H9 (cell line): ENCODE measurements around the gene DHRS9. TPM values are rescaled to one million over a fixed set of nuclear protein-coding genes. Genes with fewer than 3 reads are reported as not detected.

ENCODE experiments used
- DNase-seq: peaks from one replicate; pipeline ENCODE4 v3.0.0-alpha.2; 2017
- H2AFZ ChIP-seq: one replicate; pipeline ENCODE4 v1.6.1; 2013; ENCODE audit warnings: mild to moderate bottlenecking, low read length, control low read depth, moderate library complexity
- H2AK5ac ChIP-seq: 2 replicates; pipeline ENCODE4 v1.6.1; 2013; ENCODE audit warnings: low read length, control low read depth, mixed read lengths; ENCODE audit not compliant: insufficient read length
- H2BK120ac ChIP-seq: one replicate; pipeline ENCODE4 v1.6.1; 2013; ENCODE audit warnings: low read depth, mild to moderate bottlenecking, low read length, control low read depth, inconsistent platforms; ENCODE audit not compliant: poor library complexity, severe bottlenecking
- H2BK12ac ChIP-seq: 2 replicates; pipeline ENCODE4 v1.6.1; 2013; ENCODE audit warnings: low read length, control low read depth, mixed read lengths, low read depth; ENCODE audit not compliant: insufficient read length
- H2BK15ac ChIP-seq: 2 replicates; pipeline ENCODE4 v1.6.1; 2013; ENCODE audit warnings: low read depth, low read length, control low read depth
- H2BK20ac ChIP-seq: one replicate; pipeline ENCODE4 v1.6.1; 2013; ENCODE audit warnings: low read depth, mild to moderate bottlenecking, low read length, control low read depth, inconsistent platforms; ENCODE audit not compliant: poor library complexity, severe bottlenecking
- H2BK5ac ChIP-seq: 2 replicates; pipeline ENCODE4 v1.6.1; 2013; ENCODE audit warnings: low read length, control low read depth, mixed read lengths; ENCODE audit not compliant: insufficient read length
- H3K14ac ChIP-seq: 2 replicates; pipeline ENCODE4 v1.6.1; 2013; ENCODE audit warnings: low read length, control low read depth; ENCODE audit not compliant: insufficient read depth
- H3K18ac ChIP-seq: 2 replicates; pipeline ENCODE4 v1.6.1; 2013; ENCODE audit warnings: low read depth, mild to moderate bottlenecking, mixed read lengths, low read length, control low read depth; ENCODE audit not compliant: insufficient read length
- H3K23ac ChIP-seq: 2 replicates; pipeline ENCODE4 v1.6.1; 2013; ENCODE audit warnings: low read length, control low read depth, mixed read lengths, low read depth; ENCODE audit not compliant: insufficient read length
- H3K23me2 ChIP-seq: 2 replicates; pipeline ENCODE4 v1.6.1; 2013; ENCODE audit warnings: low read depth, mild to moderate bottlenecking, mixed read lengths, low read length, control low read depth; ENCODE audit not compliant: insufficient read length, poor library complexity, severe bottlenecking
- H3K27ac ChIP-seq: 2 replicates; pipeline ENCODE4 v1.5.1; 2013; ENCODE audit warnings: low read length, control low read depth, mixed read lengths, low read depth; ENCODE audit not compliant: insufficient read length
- H3K27me3 ChIP-seq: 2 replicates; pipeline ENCODE4 v1.6.1; 2013; ENCODE audit warnings: low read length, control low read depth, inconsistent platforms; ENCODE audit not compliant: insufficient read depth
- H3K4ac ChIP-seq: 2 replicates; pipeline ENCODE4 v1.6.1; 2013; ENCODE audit warnings: low read depth, mild to moderate bottlenecking, control low read depth, inconsistent platforms, low read length, moderate library complexity
- H3K4me1 ChIP-seq: 2 replicates; pipeline ENCODE4 v1.6.1; 2013; ENCODE audit warnings: low read length, control low read depth, inconsistent platforms; ENCODE audit not compliant: insufficient read depth
- H3K4me2 ChIP-seq: 2 replicates; pipeline ENCODE4 v1.6.1; 2013; ENCODE audit warnings: low read length, control low read depth, mixed read lengths; ENCODE audit not compliant: insufficient read length, insufficient read depth
- H3K56ac ChIP-seq: 2 replicates; pipeline ENCODE4 v1.6.1; 2013; ENCODE audit warnings: low read depth, mild to moderate bottlenecking, mixed read lengths, low read length, control low read depth; ENCODE audit not compliant: insufficient read length
- H3K79me1 ChIP-seq: 2 replicates; pipeline ENCODE4 v1.6.1; 2013; ENCODE audit warnings: low read depth, mild to moderate bottlenecking, moderate library complexity, low read length, control low read depth, inconsistent platforms; ENCODE audit not compliant: insufficient read depth, poor library complexity, severe bottlenecking
- H3K79me2 ChIP-seq: 2 replicates; pipeline ENCODE4 v1.6.1; 2013; ENCODE audit warnings: low read length, control low read depth, inconsistent platforms; ENCODE audit not compliant: insufficient read depth
- H3K9ac ChIP-seq: 2 replicates; pipeline ENCODE4 v1.6.1; 2013; ENCODE audit warnings: low read length, control low read depth, mixed read lengths; ENCODE audit not compliant: insufficient read length; ENCODE audit errors: extremely low read depth
- H3K9me3 ChIP-seq: one replicate; pipeline ENCODE4 v1.6.1; 2013; ENCODE audit warnings: low read depth, low read length, inconsistent platforms; ENCODE audit not compliant: control insufficient read depth
- H3T11ph ChIP-seq: one replicate; pipeline ENCODE4 v1.6.1; 2013; ENCODE audit warnings: mild to moderate bottlenecking, low read length, control low read depth, inconsistent platforms
- H4K20me1 ChIP-seq: one replicate; pipeline ENCODE4 v1.6.1; 2013; ENCODE audit not compliant: control insufficient read depth, insufficient read length, insufficient read depth
- H4K5ac ChIP-seq: 2 replicates; pipeline ENCODE4 v1.6.1; 2013; ENCODE audit warnings: low read depth, mild to moderate bottlenecking, mixed read lengths, low read length, control low read depth; ENCODE audit not compliant: insufficient read length
- H4K8ac ChIP-seq: replicated peaks from 2 replicates; pipeline ENCODE4 v1.6.1; 2013; ENCODE audit warnings: low read length, control low read depth, mixed read lengths, low read depth; ENCODE audit not compliant: insufficient read length
- H4K91ac ChIP-seq: 2 replicates; pipeline ENCODE4 v1.6.1; 2013; ENCODE audit warnings: low read depth, mild to moderate bottlenecking, moderate library complexity, mixed read lengths, low read length, control low read depth; ENCODE audit not compliant: insufficient read length
- H3K27ac Mint-ChIP-seq, 3 experiments: 2 replicates in 2 of 3; 3 replicates in 1 of 3; pipeline ENCODE4 v1.8.0; 2020 to 2021; ENCODE audit warnings: mixed read lengths in 3 of 3, mild to moderate bottlenecking in 1 of 3, moderate library complexity in 1 of 3
- H3K27me3 Mint-ChIP-seq: 2 replicates; pipeline ENCODE4 v1.8.0; 2021; ENCODE audit warnings: low read depth, mild to moderate bottlenecking, moderate library complexity, mixed read lengths
- H3K36me3 Mint-ChIP-seq, 3 experiments: 2 replicates in 2 of 3; 3 replicates in 1 of 3; pipeline ENCODE4 v1.8.0; 2020 to 2021; ENCODE audit warnings: low read depth in 3 of 3, mixed read lengths in 3 of 3; ENCODE audit not compliant: insufficient read depth in 1 of 3
- H3K4me1 Mint-ChIP-seq, 2 experiments: 2 replicates each; pipeline ENCODE4 v1.8.0; 2020; ENCODE audit warnings: mixed read lengths in 2 of 2
- H3K4me3 Mint-ChIP-seq, 2 experiments: 2 replicates in 1 of 2; 3 replicates in 1 of 2; pipeline ENCODE4 v1.8.0; 2020 to 2021; ENCODE audit warnings: mild to moderate bottlenecking in 2 of 2, mixed read lengths in 2 of 2, moderate library complexity in 1 of 2
- H3K9me3 Mint-ChIP-seq, 2 experiments: 2 replicates in 1 of 2; 3 replicates in 1 of 2; pipeline ENCODE4 v1.8.0; 2020; ENCODE audit warnings: mild to moderate bottlenecking in 2 of 2, mixed read lengths in 2 of 2, moderate library complexity in 1 of 2
- WGBS: extraction: QIAGEN DNeasy Blood & Tissue Kit; methylation state at CpG from one replicate; pipeline ENCODE4 v1.1.7; 2013; ENCODE audit warnings: missing lambda C conversion rate, low lambda C conversion rate, mixed read lengths; ENCODE audit not compliant: insufficient read length; ENCODE audit errors: extremely low coverage; 5-methylcytosine and 5-hydroxymethylcytosine counted together
- total RNA-seq: library from RNA; stranded (reverse); gene quantifications from 2 replicates; pipeline ENCODE4 v1.2.1, GENCODE V29; 2021
- TF ChIP-seq, protein P1 (sequence below): fragments of 200-600 bp; sonication (generic); conservative IDR thresholded peaks from 3 replicates; pipeline ENCODE4 v1.8.0; 2021; ENCODE audit warnings: antibody characterized with exemption, mild to moderate bottlenecking

The DHRS9 gene
- total RNA-seq, 1 experiment from 2014 or later = not detected

DNA sequence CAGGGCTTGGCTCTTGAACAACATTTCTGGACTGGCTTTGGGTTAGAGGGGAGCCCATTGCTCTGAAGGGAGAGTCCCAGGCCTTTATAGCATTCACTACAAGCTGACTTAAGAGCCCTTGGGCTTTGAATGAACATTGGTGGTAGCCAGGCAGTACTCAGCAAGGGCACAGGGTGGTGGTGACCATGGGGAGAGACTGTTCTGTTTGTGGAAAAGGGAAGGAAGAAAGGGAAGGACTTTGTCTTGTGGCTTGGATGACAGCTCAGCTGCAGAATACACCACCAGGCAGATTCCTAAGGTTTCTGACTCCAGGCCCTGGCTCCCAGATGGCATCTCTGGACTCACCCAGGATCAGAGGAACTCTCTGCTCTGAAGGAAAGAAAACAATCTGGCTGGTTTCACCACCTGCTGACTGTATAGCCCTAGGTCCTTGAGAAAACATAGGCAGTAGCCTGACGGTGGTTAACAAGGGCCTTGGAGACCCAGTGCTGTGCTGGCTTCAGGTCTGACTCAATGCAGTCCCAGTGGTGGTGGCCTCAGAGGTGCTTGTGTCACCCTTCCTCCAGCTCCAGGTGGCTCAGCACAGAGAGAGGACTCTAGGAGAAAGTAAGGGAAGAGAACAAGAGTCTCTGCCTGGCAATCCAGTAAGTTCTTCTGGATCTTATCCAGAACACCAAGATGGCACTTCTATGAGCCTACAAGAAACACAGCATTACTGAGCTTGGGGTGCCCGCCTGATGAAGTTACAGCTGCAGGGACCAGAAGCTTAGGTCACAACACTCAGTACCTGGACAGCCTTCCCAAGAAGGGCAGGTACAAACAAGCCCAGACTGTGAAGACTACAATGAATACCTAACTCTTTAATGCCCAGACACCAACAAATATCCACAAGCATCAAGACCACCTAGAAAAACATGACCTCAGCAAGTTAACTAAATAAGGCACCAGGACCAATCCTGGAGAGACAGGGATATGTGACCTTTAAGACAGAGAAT is 21.8 kb upstream of the DHRS9 start:
- H3K9ac ChIP-seq = no peak overlapping the region
- DNase-seq = no peak
- H2BK120ac ChIP-seq = no peak overlapping the region
- H3K4ac ChIP-seq = no peak overlapping the region
- no peak overlapping the region for H3K27ac ChIP-seq
- Mint-ChIP-seq H3K27me3 (peaks cover 2% of the 10 kb centered on the region; the same call in 1 of the 2 replicates), H3K27ac (no peak overlapping the region), H3K4me3 (no peak overlapping the region), H3K36me3 (peaks cover 2 to 15% (median 7%) of the 10 kb centered on the region in 3 experiments; a peak in 6 of 7 replicates), H3K9me3 (peaks cover 18 to 20% of the 10 kb centered on the region in 2 experiments; a peak in 4 of 5 replicates), H3K4me1 (no peaks in the 10 kb centered on the region)
- H3K27me3 ChIP-seq = no peaks in the 10 kb centered on the region
- H3K4me2 ChIP-seq = no peak overlapping the region
- no peaks in the 10 kb centered on the region for H3K9me3 ChIP-seq
- H2AFZ ChIP-seq = no peak overlapping the region
- no peaks in the 10 kb centered on the region for H4K20me1 ChIP-seq
- no peak overlapping the region for H2BK15ac ChIP-seq
- no peak overlapping the region for H2BK12ac ChIP-seq
- no peak overlapping the region for H3K14ac ChIP-seq
- no CpG with 5 or more reads among the region's 2 CpGs for WGBS
- H3K23ac ChIP-seq = no peak overlapping the region
- H3K56ac ChIP-seq = no peak overlapping the region
- no peak overlapping the region for H4K91ac ChIP-seq
- no peak overlapping the region for H4K5ac ChIP-seq
- TF ChIP-seq, protein P1, sequence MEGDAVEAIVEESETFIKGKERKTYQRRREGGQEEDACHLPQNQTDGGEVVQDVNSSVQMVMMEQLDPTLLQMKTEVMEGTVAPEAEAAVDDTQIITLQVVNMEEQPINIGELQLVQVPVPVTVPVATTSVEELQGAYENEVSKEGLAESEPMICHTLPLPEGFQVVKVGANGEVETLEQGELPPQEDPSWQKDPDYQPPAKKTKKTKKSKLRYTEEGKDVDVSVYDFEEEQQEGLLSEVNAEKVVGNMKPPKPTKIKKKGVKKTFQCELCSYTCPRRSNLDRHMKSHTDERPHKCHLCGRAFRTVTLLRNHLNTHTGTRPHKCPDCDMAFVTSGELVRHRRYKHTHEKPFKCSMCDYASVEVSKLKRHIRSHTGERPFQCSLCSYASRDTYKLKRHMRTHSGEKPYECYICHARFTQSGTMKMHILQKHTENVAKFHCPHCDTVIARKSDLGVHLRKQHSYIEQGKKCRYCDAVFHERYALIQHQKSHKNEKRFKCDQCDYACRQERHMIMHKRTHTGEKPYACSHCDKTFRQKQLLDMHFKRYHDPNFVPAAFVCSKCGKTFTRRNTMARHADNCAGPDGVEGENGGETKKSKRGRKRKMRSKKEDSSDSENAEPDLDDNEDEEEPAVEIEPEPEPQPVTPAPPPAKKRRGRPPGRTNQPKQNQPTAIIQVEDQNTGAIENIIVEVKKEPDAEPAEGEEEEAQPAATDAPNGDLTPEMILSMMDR = no peak
- no peaks in the 10 kb centered on the region for H3K4me1 ChIP-seq
- H4K8ac ChIP-seq = no peak overlapping the region
- H3K18ac ChIP-seq = no peak overlapping the region
- H2BK20ac ChIP-seq = no peak overlapping the region
- H3T11ph ChIP-seq = no peak overlapping the region
- H3K23me2 ChIP-seq = no peaks in the 10 kb centered on the region
- H2BK5ac ChIP-seq = no peak overlapping the region
- no peaks in the 10 kb centered on the region for H3K79me1 ChIP-seq
- H2AK5ac ChIP-seq = no peak overlapping the region
- H3K79me2 ChIP-seq = no peaks in the 10 kb centered on the region
